RWPE1 (cell line): ENCODE data around the gene KIF22.
"Not testable (repeated sequence)": the region's sequence is repeated elsewhere in the genome, so short reads cannot be mapped to it uniquely, and the experiment has no call there.

Source experiments
- CTCF ChIA-PET: fragments of 350-600 bp; sonication (Branson Sonifier 250); formaldehyde crosslinking; extraction: SDS; loops from one replicate; lab custom pipeline; 2021; lab: Yijun Ruan, JAX
- POLR2A ChIA-PET: fragments of 400-600 bp; formaldehyde crosslinking; extraction: SDS; loops from one replicate; lab custom pipeline; 2020; ENCODE audit warnings: antibody characterized with exemption; ENCODE audit not compliant: low non-redundant PET; lab: Yijun Ruan, JAX
- DNase-seq: peaks from one replicate; pipeline ENCODE4 v3.0.0; 2012; ENCODE audit warnings: low spot score
- H3K27ac ChIP-seq: fragments of 450-650 bp; 2 replicates; pipeline ENCODE4 v1.5.1; 2017
- CTCF ChIP-seq: fragments of 450-650 bp; conservative IDR thresholded peaks from 2 replicates; pipeline ENCODE4 v1.5.1; 2017; ENCODE audit warnings: low read depth, mild to moderate bottlenecking

The KIF22 gene

GRCh38 chr16:29757950-29758466 is 32.5 kb upstream of the KIF22 start:
- CTCF ChIA-PET = no interaction called here
- no peak for DNase-seq
- no peak for TF ChIP-seq CTCF
- POLR2A ChIA-PET = no interaction called here
- H3K27ac ChIP-seq = no peak overlapping the region

GRCh38 chr16:29760567-29761279 is 29.8 kb upstream of the KIF22 start:
- no peak for TF ChIP-seq CTCF
- POLR2A ChIA-PET = no interaction called here
- no peak overlapping the region for H3K27ac ChIP-seq

GRCh38 chr16:29761280-29761651 is 29.3 kb upstream of the KIF22 start:
- POLR2A ChIA-PET, CTCF ChIA-PET, H3K27ac ChIP-seq: not testable (repeated sequence)

More at GRCh38 chr16:29760567-29761279, 29.8 kb upstream of the KIF22 start:
- DNase-seq = no peak
- CTCF ChIA-PET = interaction anchor here (0.6 kb wide), 2 partner anchors 31 to 68 kb away, joined by 3 read pairs; no protein-coding TSS in a partner anchor

GRCh38 chr16:29761882-29762281 is 28.7 kb upstream of the KIF22 start:
- ChIA-PET CTCF (no interaction called here), POLR2A (no interaction called here)
- no peak overlapping the region for H3K27ac ChIP-seq
- no peak for TF ChIP-seq CTCF
- DNase-seq = no peak

More at GRCh38 chr16:29761280-29761651, 29.3 kb upstream of the KIF22 start:
- DNase-seq = not testable (repeated sequence)

- H3K27ac ChIP-seq = no peak overlapping the region
- DNase-seq = no peak
- ChIA-PET CTCF (no interaction called here), POLR2A (no interaction called here)
- no peak for TF ChIP-seq CTCF
These were observed 27.2 kb upstream of the KIF22 start for GRCh38 chr16:29763326-29763725.

GRCh38 chr16:29765167-29766032 is 25.2 kb upstream of the KIF22 start:
- no peak for DNase-seq
- TF ChIP-seq CTCF = no peak
- no peak overlapping the region for H3K27ac ChIP-seq
- ChIA-PET CTCF (interaction anchor here (0.7 kb wide), 1 partner anchor 111 kb away, joined by 3 read pairs; no protein-coding TSS in a partner anchor), POLR2A (no interaction called here)
